Stimulated activated CD4-positive, alpha-beta T cell treated with anti-CD3 and anti-CD28 coated beads, Interleukin-2, amount 100 ng/mL, for 48 hours (primary cell): Measurements from ENCODE around the gene SLC27A3.
A peak's percentile ranks its signal among the peaks of the same experiment; 100 is the strongest.

ENCODE experiments used
- DNase-seq, 2 donors: peaks; one replicate each; pipeline ENCODE4 v3.0.0-alpha.2; 2020

The SLC27A3 gene

GRCh38 chr1:153801028-153801625 lies 25.9 kb downstream of the SLC27A3 start:
- DNase-seq, result no peak

- no peak for DNase-seq
These were observed 26.8 kb downstream of the SLC27A3 start for GRCh38 chr1:153801786-153802697.

- no peak for DNase-seq
These were observed 28.4 kb downstream of the SLC27A3 start for GRCh38 chr1:153803470-153804056.

- no peak for DNase-seq
These were observed 28.9 kb downstream of the SLC27A3 start for GRCh38 chr1:153804112-153804511.

- peak; percentile 57 to 61 for DNase-seq
These were observed 30.0 kb downstream of the SLC27A3 start for GRCh38 chr1:153805042-153805745.

- no peak for DNase-seq
These were observed 30.9 kb downstream of the SLC27A3 start for GRCh38 chr1:153805886-153806719.

- DNase-seq, result no peak
These were observed 41.2 kb downstream of the SLC27A3 start for GRCh38 chr1:153816283-153816889.

GRCh38 chr1:153818876-153819275 lies 43.7 kb downstream of the SLC27A3 start:
- no peak for DNase-seq

- DNase-seq, result no peak
These were observed 52.2 kb downstream of the SLC27A3 start for GRCh38 chr1:153827168-153827964.
